B cell (primary cell): ENCODE results near the gene PRAMEF25. TPM values are rescaled to one million over a fixed set of nuclear protein-coding genes. Genes with fewer than 3 reads are reported as not detected.
"Not testable (repeated sequence)": the region's sequence is repeated elsewhere in the genome, so short reads cannot be mapped to it uniquely, and the experiment has no call there.

Experiments
- ATAC-seq: fragments of 200-7000 bp; cut with Tn5 transposase; one replicate; pipeline ENCODE4 v1.10.0; 2021; ENCODE audit warnings: low read depth, mild to moderate bottlenecking, moderate number of reproducible peaks, moderate library complexity
- CTCF ChIA-PET: fragments of 350-600 bp; sonication (Branson Sonifier 250); formaldehyde crosslinking; loops from one replicate; lab custom pipeline; 2021; ENCODE audit warnings: antibody characterized with exemption, inconsistent platforms; lab: Charles Lee
- POLR2A ChIA-PET: fragments of 350-600 bp; sonication (Branson Sonifier 250); formaldehyde crosslinking; loops from one replicate; lab custom pipeline; 2021; ENCODE audit warnings: antibody characterized with exemption; lab: Charles Lee
- DNase-seq: peaks from one replicate; pipeline ENCODE4 v3.0.0; 2013
- H2AFZ ChIP-seq: 2 replicates; pipeline ENCODE4 v1.6.1; 2012; ENCODE audit warnings: mild to moderate bottlenecking, low read depth, low read length; ENCODE audit not compliant: insufficient read depth, poor library complexity, severe bottlenecking
- H3K27ac ChIP-seq, 2 donors: 1 replicate in 1 of 2; 2 replicates in 1 of 2; pipeline ENCODE4 v1.5.1; 2012 to 2013; ENCODE audit warnings: low read length in 2 of 2, mild to moderate bottlenecking in 2 of 2, moderate library complexity in 1 of 2
- H3K27me3 ChIP-seq, 4 experiments: fragments of 200-600 bp in 1 of 4; sonication (generic) in 1 of 4; replicated peaks in 1 of 4; 1 replicate in 2 of 4; 2 replicates in 2 of 4; pipeline versions ENCODE4 v1.6.1 to v1.7.0; 2013 to 2016; ENCODE audit warnings: low read length in 3 of 4, mild to moderate bottlenecking in 2 of 4, mixed read lengths in 1 of 4, moderate library complexity in 1 of 4; ENCODE audit not compliant: insufficient read depth in 4 of 4, control insufficient read depth in 3 of 4; ENCODE audit errors: control extremely low read depth in 1 of 4
- H3K36me3 ChIP-seq, 2 experiments: replicated peaks in 1 of 2; 1 replicate in 1 of 2; 2 replicates in 1 of 2; pipeline versions ENCODE4 v1.6.1 to v1.7.1; 2013; ENCODE audit warnings: low read length in 1 of 2; ENCODE audit not compliant: insufficient read depth in 2 of 2, control insufficient read depth in 1 of 2; ENCODE audit errors: control extremely low read depth in 1 of 2, extremely low read depth in 1 of 2
- H3K4me1 ChIP-seq, 2 donors: fragments of 200-600 bp in 1 of 2; sonication (generic) in 1 of 2; 1 replicate in 1 of 2; 2 replicates in 1 of 2; pipeline versions ENCODE4 v1.5.1 to v1.6.1; 2013 to 2017; ENCODE audit warnings: low read length in 2 of 2; ENCODE audit not compliant: control insufficient read depth in 2 of 2, insufficient read depth in 2 of 2
- H3K4me2 ChIP-seq: replicated peaks from 2 replicates; pipeline ENCODE3; 2012; ENCODE audit warnings: mild to moderate bottlenecking, low read depth, low read length; ENCODE audit not compliant: poor library complexity, severe bottlenecking
- H3K4me3 ChIP-seq, 5 experiments: fragments of 200-600 bp in 1 of 5; sonication (generic) in 1 of 5; 1 replicate in 3 of 5; 2 replicates in 2 of 5; pipeline versions ENCODE4 v1.5.1 to v1.7.0; 2011 to 2016; ENCODE audit warnings: low read length in 4 of 5, mild to moderate bottlenecking in 4 of 5, low read depth in 2 of 5, control low read depth in 1 of 5, moderate library complexity in 1 of 5; ENCODE audit not compliant: insufficient read depth in 1 of 5; ENCODE audit errors: control extremely low read depth in 1 of 5, extremely low read depth in 1 of 5
- H3K79me2 ChIP-seq: fragments of 200-600 bp; sonication (generic); one replicate; pipeline ENCODE4 v1.6.0; 2016; ENCODE audit warnings: low read length; ENCODE audit not compliant: control insufficient read depth, insufficient read depth
- H3K9ac ChIP-seq: fragments of 200-600 bp; sonication (generic); 2 replicates; pipeline ENCODE4 v1.6.1; 2017; ENCODE audit warnings: mild to moderate bottlenecking, low read length, moderate library complexity
- H3K9me3 ChIP-seq, 3 donors: one replicate each; pipeline versions ENCODE4 v1.6.1 to v1.7.1; 2013; ENCODE audit warnings: low read length in 2 of 3; ENCODE audit not compliant: control insufficient read depth in 2 of 3, insufficient read depth in 1 of 3; ENCODE audit errors: control extremely low read depth in 1 of 3
- H4K20me1 ChIP-seq: 2 replicates; pipeline ENCODE4 v1.6.0; 2012; ENCODE audit warnings: mild to moderate bottlenecking, low read length; ENCODE audit not compliant: insufficient read depth, control insufficient read depth, poor library complexity, severe bottlenecking
- H3K27ac Mint-ChIP-seq: one replicate; pipeline ENCODE4 v1.8.0; 2021; ENCODE audit warnings: mixed read lengths
- H3K27me3 Mint-ChIP-seq: one replicate; pipeline ENCODE4 v1.8.0; 2021; ENCODE audit warnings: mixed read lengths
- H3K4me1 Mint-ChIP-seq: one replicate; pipeline ENCODE4 v1.8.0; 2021; ENCODE audit warnings: mixed read lengths
- H3K4me3 Mint-ChIP-seq: one replicate; pipeline ENCODE4 v1.8.0; 2021; ENCODE audit warnings: mixed read lengths
- H3K9me3 Mint-ChIP-seq: one replicate; pipeline ENCODE4 v1.8.0; 2022; ENCODE audit warnings: mixed read lengths; ENCODE audit not compliant: insufficient read depth
- WGBS: methylation state at CpG from one replicate; pipeline ENCODE4 v1.1.5; 2013; ENCODE audit warnings: missing lambda C conversion rate; ENCODE audit not compliant: insufficient coverage; 5-methylcytosine and 5-hydroxymethylcytosine counted together
- intact Hi-C: fragments of 100-400 bp; cut with micrococcal nuclease; formaldehyde crosslinking; loops from one replicate; pipeline ENCODE4 v1.10.0; 2022
- polyA minus RNA-seq: library from RNA; depleted of rRNA, polyadenylated mRNA; stranded (reverse); fragments of >200 nt; gene quantifications from 2 replicates; pipeline ENCODE4 v1.2.3, GENCODE V29; 2012
- polyA plus RNA-seq: library from polyadenylated mRNA; depleted of rRNA; stranded (reverse); fragments of >200 nt; gene quantifications from 2 replicates; pipeline ENCODE4 v1.2.3, GENCODE V29; 2012
- total RNA-seq, 2 donors: library from RNA; stranded (reverse); fragments of 120-200 nt in 1 of 2; gene quantifications; 1 replicate in 1 of 2; 2 replicates in 1 of 2; pipeline versions ENCODE4 v1.2.3 to v1.2.4, GENCODE V29; 2013 to 2022

The PRAMEF25 gene
- total RNA-seq = not detected in 2 replicates
- not detected for total RNA-seq (2013)
- polyA plus RNA-seq = not detected in 2 replicates
- polyA minus RNA-seq = not detected in 2 replicates

DNA sequence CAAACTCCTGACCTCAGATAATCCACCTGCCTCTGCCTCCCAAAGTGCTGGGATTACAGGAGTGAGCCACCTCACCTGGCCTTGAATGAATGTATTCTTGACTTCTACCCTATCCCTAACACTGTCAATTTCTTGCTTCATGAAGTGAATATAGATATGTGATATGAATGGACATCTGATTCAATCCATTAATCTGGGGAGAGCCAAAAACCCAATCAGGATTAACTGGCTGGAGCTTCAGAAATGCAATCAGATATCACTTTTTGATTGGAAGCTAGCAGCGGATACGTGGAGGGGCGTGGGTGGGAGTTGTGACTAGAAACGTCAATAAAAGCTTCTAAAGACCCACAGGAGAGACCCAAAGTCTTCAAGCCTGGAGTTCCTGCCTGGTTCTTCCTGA is at the start of gene PRAMEF25:
TSS of gene PRAMEF25 (plus strand) at position 301 of the 400 bp plus-strand sequence. CDS start 2,920 bp downstream, outside the sequence.
- H3K4me1 ChIP-seq, H3K4me3 Mint-ChIP-seq, intact Hi-C loops, H3K36me3 ChIP-seq, DNase-seq, POLR2A ChIA-PET, ATAC-seq, H3K27ac Mint-ChIP-seq, H3K27me3 ChIP-seq, H3K9ac ChIP-seq, H4K20me1 ChIP-seq, H3K4me2 ChIP-seq, H3K4me1 Mint-ChIP-seq, H3K79me2 ChIP-seq, H2AFZ ChIP-seq, H3K9me3 Mint-ChIP-seq, H3K9me3 ChIP-seq, H3K4me3 ChIP-seq, CTCF ChIA-PET, H3K27me3 Mint-ChIP-seq, H3K27ac ChIP-seq: not testable (repeated sequence)
- WGBS = no CpG with 5 or more reads among the region's 4 CpGs

DNA sequence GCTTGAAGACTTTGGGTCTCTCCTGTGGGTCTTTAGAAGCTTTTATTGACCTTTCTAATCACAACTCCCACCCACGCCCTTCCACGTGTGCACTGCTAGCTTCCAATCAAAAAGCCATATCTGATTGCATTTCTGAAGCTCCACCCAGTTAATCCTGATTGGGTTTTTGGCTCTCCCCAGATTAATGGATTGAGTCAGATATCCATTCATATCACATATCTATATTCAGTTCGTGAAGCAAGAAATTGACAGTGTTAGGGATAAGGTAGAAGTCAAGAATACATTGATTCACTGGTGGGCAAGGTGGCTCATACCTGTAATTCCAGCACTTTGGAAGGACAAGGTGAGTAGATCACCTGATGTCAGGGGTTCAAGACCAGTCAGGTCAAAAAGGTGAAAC is 14.1 kb upstream of the PRAMEF25 start, which contains the start of gene PRAMEF27:
TSS of gene PRAMEF27 (minus strand) at position 101 of the 400 bp plus-strand sequence. CDS start 2,916 bp downstream, outside the sequence.
- H3K4me1 Mint-ChIP-seq, H3K79me2 ChIP-seq, H3K27me3 ChIP-seq, H3K4me1 ChIP-seq, H3K4me3 ChIP-seq, H3K27ac ChIP-seq, H3K9ac ChIP-seq, H3K4me3 Mint-ChIP-seq, POLR2A ChIA-PET, DNase-seq, intact Hi-C loops, H3K9me3 ChIP-seq, CTCF ChIA-PET, H3K36me3 ChIP-seq, ATAC-seq, H3K9me3 Mint-ChIP-seq, H2AFZ ChIP-seq, H3K4me2 ChIP-seq, H4K20me1 ChIP-seq, H3K27me3 Mint-ChIP-seq, H3K27ac Mint-ChIP-seq: not testable (repeated sequence)
- WGBS = no CpG with 5 or more reads among the region's 3 CpGs

DNA sequence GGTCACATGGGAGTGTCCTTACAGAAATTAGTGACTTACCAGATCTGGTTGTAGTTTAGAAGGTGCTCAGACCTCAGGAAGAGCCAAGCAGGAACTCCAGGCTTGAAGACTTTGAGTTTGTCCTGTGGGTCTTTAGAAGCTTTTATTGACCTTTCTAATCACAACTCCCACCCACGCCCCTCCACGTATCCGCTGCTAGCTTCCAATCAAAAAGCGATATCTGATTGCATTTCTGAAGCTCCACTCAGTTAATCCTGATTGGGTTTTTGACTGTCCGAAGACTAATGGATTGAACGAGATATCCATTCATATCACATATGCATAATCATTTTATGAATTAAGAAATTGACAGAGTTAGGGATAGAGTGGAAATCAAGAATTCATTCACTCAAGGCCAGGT is 46.2 kb downstream of the PRAMEF25 start, which contains the start of gene HNRNPCL2:
TSS of gene HNRNPCL2 (minus strand) at position 101 of the 400 bp plus-strand sequence. CDS start 454 bp downstream, outside the sequence.
- CTCF ChIA-PET, H3K27me3 Mint-ChIP-seq, ATAC-seq, H2AFZ ChIP-seq, H3K27me3 ChIP-seq, H3K4me3 Mint-ChIP-seq, POLR2A ChIA-PET, H3K4me2 ChIP-seq, H3K27ac Mint-ChIP-seq, H3K36me3 ChIP-seq, H3K9me3 ChIP-seq, H3K9me3 Mint-ChIP-seq, H3K4me1 Mint-ChIP-seq, H3K79me2 ChIP-seq, H3K4me3 ChIP-seq, H3K9ac ChIP-seq, H3K27ac ChIP-seq, H4K20me1 ChIP-seq, H3K4me1 ChIP-seq, intact Hi-C loops, DNase-seq: not testable (repeated sequence)
- WGBS = no CpG with 5 or more reads among the region's 6 CpGs

Other genes with a start within 250 kb of the PRAMEF25 start
- gene PRAMEF11, start 239.4 kb upstream of the PRAMEF25 start, total RNA-seq = not detected in 2 replicates
- not detected in 2 replicates for gene PRAMEF11, start 239.4 kb upstream of the PRAMEF25 start, polyA plus RNA-seq
- not detected in 2 replicates for gene HNRNPCL1, start 222.1 kb upstream of the PRAMEF25 start, total RNA-seq
- not detected in 2 replicates for gene HNRNPCL1, start 222.1 kb upstream of the PRAMEF25 start, polyA plus RNA-seq
- gene PRAMEF2, start 213.7 kb upstream of the PRAMEF25 start, total RNA-seq = not detected in 2 replicates
- not detected in 2 replicates for gene PRAMEF2, start 213.7 kb upstream of the PRAMEF25 start, polyA plus RNA-seq
- gene PRAMEF4, start 184.6 kb upstream of the PRAMEF25 start, total RNA-seq = not detected in 2 replicates
- gene PRAMEF4, start 184.6 kb upstream of the PRAMEF25 start, polyA plus RNA-seq = not detected in 2 replicates
- not detected in 2 replicates for gene PRAMEF10, start 172.5 kb upstream of the PRAMEF25 start, total RNA-seq
- not detected in 2 replicates for gene PRAMEF10, start 172.5 kb upstream of the PRAMEF25 start, polyA plus RNA-seq
- gene PRAMEF7, start 154.2 kb upstream of the PRAMEF25 start, total RNA-seq = not detected in 2 replicates
- not detected in 2 replicates for gene PRAMEF7, start 154.2 kb upstream of the PRAMEF25 start, polyA plus RNA-seq
- not detected in 2 replicates for gene PRAMEF6, start 123.2 kb upstream of the PRAMEF25 start, total RNA-seq
- gene PRAMEF6, start 123.2 kb upstream of the PRAMEF25 start, polyA plus RNA-seq = not detected in 2 replicates
- not detected in 2 replicates for gene PRAMEF27, start 14.2 kb upstream of the PRAMEF25 start, total RNA-seq
- gene PRAMEF27, start 14.2 kb upstream of the PRAMEF25 start, polyA plus RNA-seq = not detected in 2 replicates
- gene HNRNPCL3, start 10.0 kb upstream of the PRAMEF25 start, total RNA-seq = not detected in 2 replicates
- gene HNRNPCL3, start 10.0 kb upstream of the PRAMEF25 start, polyA plus RNA-seq = not detected in 2 replicates
- gene HNRNPCL2, start 46.1 kb downstream of the PRAMEF25 start, total RNA-seq = not detected in 2 replicates
- gene HNRNPCL2, start 46.1 kb downstream of the PRAMEF25 start, polyA plus RNA-seq = not detected in 2 replicates
- not detected in 2 replicates for gene PRAMEF26, start 85.2 kb downstream of the PRAMEF25 start, total RNA-seq
- not detected in 2 replicates for gene PRAMEF26, start 85.2 kb downstream of the PRAMEF25 start, polyA plus RNA-seq
- not detected in 2 replicates for gene HNRNPCL4, start 94.9 kb downstream of the PRAMEF25 start, total RNA-seq
- not detected in 2 replicates for gene HNRNPCL4, start 94.9 kb downstream of the PRAMEF25 start, polyA plus RNA-seq
- gene PRAMEF9, start 101.1 kb downstream of the PRAMEF25 start, total RNA-seq = not detected in 2 replicates
- not detected in 2 replicates for gene PRAMEF9, start 101.1 kb downstream of the PRAMEF25 start, polyA plus RNA-seq
- gene PRAMEF13, start 130.6 kb downstream of the PRAMEF25 start, total RNA-seq = not detected in 2 replicates
- not detected in 2 replicates for gene PRAMEF13, start 130.6 kb downstream of the PRAMEF25 start, polyA plus RNA-seq
- not detected in 2 replicates for gene PRAMEF18, start 155.4 kb downstream of the PRAMEF25 start, total RNA-seq
- not detected in 2 replicates for gene PRAMEF18, start 155.4 kb downstream of the PRAMEF25 start, polyA plus RNA-seq
- gene PRAMEF5, start 183.4 kb downstream of the PRAMEF25 start, total RNA-seq = not detected in 2 replicates
- gene PRAMEF5, start 183.4 kb downstream of the PRAMEF25 start, polyA plus RNA-seq = not detected in 2 replicates
- not detected in 2 replicates for gene PRAMEF8, start 214.4 kb downstream of the PRAMEF25 start, total RNA-seq
- not detected in 2 replicates for gene PRAMEF8, start 214.4 kb downstream of the PRAMEF25 start, polyA plus RNA-seq
- not detected in 2 replicates for gene PRAMEF33, start 232.8 kb downstream of the PRAMEF25 start, total RNA-seq
- not detected in 2 replicates for gene PRAMEF33, start 232.8 kb downstream of the PRAMEF25 start, polyA plus RNA-seq
- gene PRAMEF15, start 244.8 kb downstream of the PRAMEF25 start, total RNA-seq = not detected in 2 replicates
- gene PRAMEF15, start 244.8 kb downstream of the PRAMEF25 start, polyA plus RNA-seq = not detected in 2 replicates